Activated T-helper 9 cell treated with anti-CD3 and anti-CD28 coated beads, Interleukin-2, amount 50 U/mL, for 16 hours (primary cell): ENCODE measurements around the gene NPPB.
"Not testable (repeated sequence)": the region's sequence is repeated elsewhere in the genome, so short reads cannot be mapped to it uniquely, and the experiment has no call there.

Source experiments
- DNase-seq: peaks from one replicate; pipeline ENCODE4 v3.0.0-alpha.2; 2020; ENCODE audit warnings: low read depth

Gene NPPB

GRCh38 chr1:11858613-11858967 lies at the start of gene NPPB:
Gene NPPB, minus strand, starts transcription at chr1:11858945. Its CDS starts 112 bp downstream, at chr1:11858833.
- no peak for DNase-seq

- peak; percentile 58 for DNase-seq
These were observed 49.4 kb upstream of the NPPB start for GRCh38 chr1:11908095-11908675.

GRCh38 chr1:11907275-11908094 lies 48.7 kb upstream of the NPPB start:
- DNase-seq: peak; percentile 85

- DNase-seq: no peak
These were observed 48.1 kb upstream of the NPPB start for GRCh38 chr1:11906870-11907269.

- no peak for DNase-seq
These were observed 46.2 kb upstream of the NPPB start for GRCh38 chr1:11904978-11905377.

- DNase-seq: not testable (repeated sequence)
These were observed 45.4 kb upstream of the NPPB start for GRCh38 chr1:11904156-11904555.

GRCh38 chr1:11903210-11903609 lies 44.5 kb upstream of the NPPB start:
- DNase-seq: no peak

- not testable (repeated sequence) for DNase-seq
These were observed 42.7 kb upstream of the NPPB start for GRCh38 chr1:11901446-11901845.

- DNase-seq: no peak
These were observed 40.2 kb upstream of the NPPB start for GRCh38 chr1:11898831-11899467.

GRCh38 chr1:11898086-11898785 lies 39.5 kb upstream of the NPPB start:
- DNase-seq: no peak

GRCh38 chr1:11894501-11894900 lies 35.8 kb upstream of the NPPB start:
- DNase-seq: not testable (repeated sequence)

GRCh38 chr1:11893907-11894251 lies 35.1 kb upstream of the NPPB start:
- peak; percentile 49 for DNase-seq

GRCh38 chr1:11891433-11892186 lies 32.9 kb upstream of the NPPB start:
- no peak for DNase-seq

GRCh38 chr1:11888877-11889208 lies 30.1 kb upstream of the NPPB start:
- DNase-seq: no peak

- DNase-seq: no peak
These were observed 29.6 kb upstream of the NPPB start for GRCh38 chr1:11888206-11888876.

GRCh38 chr1:11887666-11888007 lies 28.9 kb upstream of the NPPB start:
- no peak for DNase-seq

- DNase-seq: no peak
These were observed 28.4 kb upstream of the NPPB start for GRCh38 chr1:11886986-11887665.

GRCh38 chr1:11885916-11886315 lies 27.2 kb upstream of the NPPB start:
- no peak for DNase-seq

- DNase-seq: no peak
These were observed 24.2 kb upstream of the NPPB start for GRCh38 chr1:11882814-11883538.

- no peak for DNase-seq
These were observed 23.1 kb upstream of the NPPB start for GRCh38 chr1:11881749-11882441.
